MG63 (cell line): Measurements from ENCODE around the gene ANXA2R. TPM values are rescaled to one million over a fixed set of nuclear protein-coding genes. Genes with fewer than 3 reads are reported as not detected.

Experiments
- DNase-seq: peaks from one replicate; pipeline ENCODE4 v3.0.0-alpha.2; 2020
- H3K27me3 ChIP-seq: fragments of 250-450 bp; sonication (Bioruptor Pico); 2 replicates; pipeline ENCODE4 v1.5.1; 2020; ENCODE audit warnings: mild to moderate bottlenecking, moderate library complexity
- H3K36me3 ChIP-seq: fragments of 250-450 bp; sonication (Bioruptor Pico); 2 replicates; pipeline ENCODE4 v1.5.1; 2020; ENCODE audit warnings: mild to moderate bottlenecking, moderate library complexity
- H3K4me3 ChIP-seq: fragments of 250-450 bp; sonication (Bioruptor Pico); 2 replicates; pipeline ENCODE4 v1.5.1; 2020; ENCODE audit warnings: mild to moderate bottlenecking, moderate library complexity
- H3K9me3 ChIP-seq: fragments of 250-450 bp; sonication (Bioruptor Pico); 2 replicates; pipeline ENCODE4 v1.5.1; 2020; ENCODE audit warnings: mild to moderate bottlenecking, moderate library complexity
- total RNA-seq: library from RNA; depleted of rRNA; stranded (reverse); fragments of >200 nt; shearing (Covaris generic); gene quantifications from 2 replicates; pipeline ENCODE4 v1.2.3, GENCODE V29; 2014; ENCODE audit warnings: low replicate concordance; rRNA removed

Gene ANXA2R
- total RNA-seq, 1 experiment from 2014 or later = 4.3 TPM

DNA sequence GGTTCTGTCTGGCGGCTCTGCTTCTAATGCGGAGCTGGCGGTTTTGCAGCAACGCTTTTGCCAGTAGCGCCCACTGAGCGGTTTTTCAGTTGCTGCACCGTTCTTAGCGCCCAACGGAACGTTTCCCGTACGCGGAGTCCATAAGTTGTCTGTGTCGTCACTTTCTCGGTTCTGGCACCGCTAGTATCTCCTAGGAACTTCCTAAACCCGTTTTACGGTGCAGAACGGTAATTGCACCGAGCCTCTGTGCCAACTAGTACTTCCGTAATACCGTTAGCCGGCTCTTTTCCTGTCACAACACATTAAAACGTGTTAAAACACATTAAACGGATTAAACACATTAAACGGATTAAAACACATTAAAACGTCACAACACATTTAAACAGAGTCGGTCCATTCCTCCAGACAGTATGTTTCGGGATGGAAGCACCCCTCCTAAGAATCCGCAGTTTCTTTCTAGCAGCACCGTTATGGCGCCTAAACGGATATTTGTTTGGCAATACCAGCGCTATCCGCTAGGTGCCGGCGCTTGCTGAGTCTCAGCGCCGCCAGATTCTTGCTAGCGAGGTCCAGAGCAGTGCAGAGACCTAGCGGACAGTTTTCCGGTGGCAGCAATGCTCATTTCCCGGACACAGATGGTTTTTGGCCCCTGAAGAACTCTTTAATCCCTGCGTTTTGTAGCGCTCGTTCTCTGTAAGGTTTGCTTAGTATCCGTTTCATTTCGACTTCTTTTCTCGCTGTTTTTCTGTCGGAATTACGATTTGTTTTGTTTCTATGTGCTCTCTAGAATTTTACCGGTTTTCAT lies 45.4 kb downstream of the ANXA2R start:
- Histone ChIP-seq H3K4me3 (peak overlapping the region; percentile 56), H3K9me3 (no peaks in the 10 kb centered on the region), H3K36me3 (no peaks in the 10 kb centered on the region), H3K27me3 (no peaks in the 10 kb centered on the region)
- DNase-seq = peak; percentile 90

DNA sequence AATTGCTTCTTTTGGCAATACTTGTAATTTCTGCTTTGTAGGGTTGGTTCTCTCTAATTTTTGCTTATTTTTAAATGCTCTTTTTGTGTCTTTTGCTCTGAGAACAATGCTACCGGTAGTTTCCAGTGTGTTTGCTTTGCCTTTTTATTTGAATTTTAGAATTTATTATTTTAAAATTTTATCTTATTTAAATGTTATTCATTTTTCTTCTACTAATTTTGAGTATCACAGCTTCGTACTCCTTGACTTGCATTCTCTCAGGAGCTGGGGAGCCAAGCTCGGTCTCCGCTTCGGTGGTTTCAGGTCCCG lies 45.9 kb downstream of the ANXA2R start:
- no peak for DNase-seq

DNA sequence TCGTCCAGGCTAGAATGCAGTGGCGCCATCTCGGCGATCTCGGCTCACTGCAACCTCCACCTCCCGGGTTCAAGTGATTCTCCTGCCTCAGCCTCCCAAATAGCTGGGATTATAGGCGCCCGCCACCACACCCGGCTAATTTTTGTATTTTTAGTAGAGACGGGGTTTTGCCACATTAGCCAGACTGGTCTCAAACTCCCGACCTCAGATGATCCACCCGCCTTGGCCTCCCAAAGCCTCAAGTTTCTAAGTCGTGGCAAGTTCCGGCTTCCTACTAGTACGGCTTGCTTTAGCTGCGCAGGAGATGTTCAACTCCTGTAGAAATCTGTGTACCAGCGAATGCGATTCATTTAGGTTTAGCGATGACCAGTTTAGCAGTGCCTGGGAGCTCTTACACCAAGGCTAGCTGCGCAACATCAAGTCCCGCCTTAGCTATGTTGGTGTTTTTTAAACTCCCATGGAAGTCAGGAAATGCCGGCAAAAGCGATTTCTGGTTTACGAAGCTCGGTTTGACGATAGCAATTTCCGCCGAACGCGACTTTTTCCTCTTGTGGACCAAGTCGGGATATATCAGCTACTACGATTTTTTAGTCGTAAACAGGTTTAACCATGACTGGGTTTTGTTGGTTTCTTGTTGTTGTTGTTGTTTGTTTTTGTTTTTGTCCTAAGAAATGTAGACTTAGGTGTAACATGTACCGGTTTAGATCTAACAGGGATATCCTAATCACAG lies 46.4 kb downstream of the ANXA2R start:
- Histone ChIP-seq H3K27me3 (no peaks in the 10 kb centered on the region), H3K36me3 (no peaks in the 10 kb centered on the region), H3K4me3 (peak overlapping the region; percentile 56), H3K9me3 (no peaks in the 10 kb centered on the region)
- peak; percentile 41 for DNase-seq

More for the DNA sequence above, 45.9 kb downstream of the ANXA2R start:
- H3K27me3 ChIP-seq = no peaks in the 10 kb centered on the region
- H3K9me3 ChIP-seq = no peaks in the 10 kb centered on the region
- H3K36me3 ChIP-seq = no peaks in the 10 kb centered on the region
- H3K4me3 ChIP-seq = peak overlapping the region; percentile 56

DNA sequence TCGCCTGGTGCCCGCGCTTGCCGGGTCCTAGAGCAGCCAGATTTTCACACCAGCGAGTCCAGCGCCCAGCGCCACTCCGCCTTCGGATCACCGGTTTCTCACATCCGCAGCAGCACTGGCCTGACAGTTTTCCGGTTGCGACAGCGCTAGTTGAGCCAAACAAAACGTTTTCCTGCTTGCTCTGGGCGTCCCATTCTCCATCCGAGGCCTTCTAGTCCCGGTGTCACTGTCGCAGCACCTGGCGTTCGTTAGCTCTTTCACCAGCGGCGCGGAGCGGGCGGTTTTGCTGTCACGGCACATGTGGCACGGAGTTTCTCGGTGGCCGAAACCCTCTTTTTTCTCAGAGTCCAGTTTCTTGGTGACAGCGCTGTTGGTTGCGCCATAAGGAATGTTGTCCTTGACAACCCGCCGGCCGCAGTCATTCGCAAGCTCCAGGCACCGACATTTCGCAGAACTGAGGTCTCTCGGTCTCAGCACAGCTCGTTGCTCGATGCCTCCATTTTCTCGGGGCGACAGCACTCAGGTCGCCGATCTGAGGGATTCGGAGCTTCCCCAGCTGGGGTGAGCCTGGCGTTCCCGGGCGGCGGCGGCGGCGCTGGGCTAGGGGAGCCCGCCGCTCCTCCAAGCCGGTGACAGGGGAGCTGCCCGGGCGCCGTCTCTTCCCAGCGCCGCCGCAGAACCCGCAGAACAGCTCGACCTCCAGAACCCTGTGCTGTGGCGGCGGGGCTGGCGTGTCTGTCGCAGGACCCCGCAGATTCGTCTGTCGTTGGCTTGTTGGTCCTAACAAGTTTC lies 47.8 kb downstream of the ANXA2R start:
- Histone ChIP-seq H3K4me3 (peak overlapping the region; percentile 56), H3K36me3 (no peaks in the 10 kb centered on the region), H3K27me3 (no peaks in the 10 kb centered on the region), H3K9me3 (no peaks in the 10 kb centered on the region)
- peak; percentile 87 for DNase-seq

- H3K27me3 ChIP-seq = no peaks in the 10 kb centered on the region
- H3K4me3 ChIP-seq = peak overlapping the region; percentile 56
- H3K9me3 ChIP-seq = no peaks in the 10 kb centered on the region
- no peaks in the 10 kb centered on the region for H3K36me3 ChIP-seq
- DNase-seq = no peak
Observed at GRCh38 chr5:42991404-42992087, 48.6 kb downstream of the ANXA2R start.

GRCh38 chr5:42990892-42991291 lies 49.2 kb downstream of the ANXA2R start:
- Histone ChIP-seq H3K4me3 (peak overlapping the region; percentile 56), H3K9me3 (no peaks in the 10 kb centered on the region), H3K27me3 (no peaks in the 10 kb centered on the region), H3K36me3 (no peaks in the 10 kb centered on the region)
- DNase-seq = no peak

Other genes with a start within 250 kb of the ANXA2R start
- 1.5 and 25.0 TPM in 2 replicates for gene SELENOP, start 228.4 kb downstream of the ANXA2R start, total RNA-seq
- gene ZNF131, start 80.6 kb upstream of the ANXA2R start, total RNA-seq = 22.1 and 64.4 TPM in 2 replicates
- gene NIM1K, start 151.9 kb upstream of the ANXA2R start, total RNA-seq = not detected in 2 replicates